Esophagus squamous epithelium (tissue), 4 donors: Measurements from ENCODE around the gene SRMS.

ENCODE experiments used
- CTCF ChIP-seq, 6 experiments: fragments of 450-650 bp in 4 of 6; fragments of 200-600 bp in 2 of 6; sonication (generic) in 2 of 6; IDR thresholded peaks; one replicate each; pipeline ENCODE4 v1.5.1; 2016 to 2019; ENCODE audit warnings: antibody characterized with exemption in 6 of 6, mild to moderate bottlenecking in 4 of 6, moderate library complexity in 4 of 6
- POLR2A ChIP-seq, 4 donors: fragments of 450-650 bp; IDR thresholded peaks; one replicate each; pipeline ENCODE4 v1.6.1; 2017; ENCODE audit warnings: antibody characterized with exemption in 4 of 4, mild to moderate bottlenecking in 4 of 4, moderate library complexity in 3 of 4

- TF ChIP-seq CTCF (IDR thresholded peaks at IDR 0.05) (no peak), POLR2A (IDR thresholded peaks at IDR 0.05) (no peak)
Observed at GRCh38 chr20:63508072-63508768, 39.3 kb downstream of the SRMS start.
